ENCODE data around the gene TMEM126A. TPM values are rescaled to one million over a fixed set of nuclear protein-coding genes. Genes with fewer than 3 reads are reported as not detected.

Gene TMEM126A
- total and polyA plus RNA-seq, 2 of the 13 experiments (the other 11 are each of a cell fraction or from before 2014, with no cell fraction given): 59.5 to 66.9 TPM

DNA sequence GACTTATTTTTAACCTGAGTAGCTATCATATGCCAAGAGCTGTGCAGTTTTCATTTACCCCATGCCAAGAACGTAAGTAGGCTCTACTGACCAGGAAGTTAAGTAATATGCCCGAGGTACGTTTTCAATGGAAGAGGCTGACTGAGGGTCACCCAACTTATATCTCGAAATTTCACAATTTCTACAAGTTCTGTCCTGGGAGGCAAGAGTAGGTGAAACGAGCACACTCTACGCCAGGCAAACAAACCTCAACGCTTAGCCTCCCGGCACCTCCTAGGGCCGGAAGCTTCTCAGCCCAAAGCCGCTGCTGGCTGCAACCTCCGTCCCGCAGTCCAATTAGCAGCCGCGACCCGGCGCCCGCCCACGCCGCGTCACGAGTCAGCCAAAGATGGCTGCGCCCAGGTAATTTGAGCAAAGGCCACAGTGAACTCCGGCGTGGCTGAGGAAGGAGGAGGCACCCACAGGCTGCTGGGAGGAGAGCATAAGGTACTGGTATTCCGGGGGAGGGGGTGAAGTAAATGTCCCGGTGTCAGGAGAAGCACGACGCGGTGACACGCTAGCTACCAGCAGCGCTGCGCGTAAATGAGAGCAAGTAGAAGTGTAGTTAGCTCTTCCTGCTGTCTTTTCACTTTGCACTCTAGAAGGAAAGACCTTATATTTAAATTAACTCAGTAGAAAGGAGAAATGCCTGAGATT, at the start of gene TMEM126A (continued):
- TF ChIP-seq MYPOP (CRISPR knock-in tag; IDR thresholded peaks at IDR 0.05) (peak; percentile 60; the same call in 1 of the 2 replicates), ARID2 (CRISPR knock-in tag; IDR thresholded peaks at IDR 0.05; ENCODE audit: borderline replicate concordance) (peak; percentile 59; the same call in 1 of the 2 replicates), ZNF431 (CRISPR knock-in tag; IDR thresholded peaks at IDR 0.05; ENCODE audit: borderline replicate concordance, low read depth) (no peak), ZFP1 (CRISPR knock-in tag; IDR thresholded peaks at IDR 0.05) (no peak), ZNF556 (CRISPR knock-in tag; IDR thresholded peaks at IDR 0.05; ENCODE audit: borderline replicate concordance) (peak; percentile 37; the same call in 1 of the 2 replicates), ZNF652 (CRISPR knock-in tag; IDR thresholded peaks at IDR 0.05; ENCODE audit: borderline replicate concordance, low read depth) (no peak), SALL2 (CRISPR knock-in tag; IDR thresholded peaks at IDR 0.05) (peak; percentile 50; the same call in 1 of the 2 replicates), MXI1 (IDR thresholded peaks at IDR 0.05; ENCODE audit: borderline replicate concordance, low read depth, low read length) (peak; percentile 75; the same call in 1 of the 3 replicates), ZNF496 (CRISPR knock-in tag; IDR thresholded peaks at IDR 0.05; ENCODE audit: insufficient replicate concordance) (no peak), ZZZ3 (CRISPR knock-in tag; IDR thresholded peaks at IDR 0.05; ENCODE audit: borderline replicate concordance) (no peak; the same call in 1 of the 2 replicates), SIX1 (CRISPR knock-in tag; IDR thresholded peaks at IDR 0.05; ENCODE audit: borderline replicate concordance) (no peak), ZNF451 (CRISPR knock-in tag; IDR thresholded peaks at IDR 0.05) (peak; percentile 34; the same call in 1 of the 2 replicates), POGZ (CRISPR knock-in tag; IDR thresholded peaks at IDR 0.05) (peak; percentile 90), HDAC2 (CRISPR knock-in tag; IDR thresholded peaks at IDR 0.05) (peak; percentile 74), ZNF75D (CRISPR knock-in tag; IDR thresholded peaks at IDR 0.05; ENCODE audit: borderline replicate concordance) (no peak), ISL2 (CRISPR knock-in tag; IDR thresholded peaks at IDR 0.05) (0 out of 2 replicates have a peak, but pooled peaks have one; percentile 14), ZNF17 (CRISPR knock-in tag; IDR thresholded peaks at IDR 0.05) (no peak), MAX (IDR thresholded peaks at IDR 0.05) (peak; percentile 73), CEBPG (CRISPR knock-in tag; IDR thresholded peaks at IDR 0.05) (peak; percentile 36), NR2F2 (IDR thresholded peaks at IDR 0.05; ENCODE audit: borderline replicate concordance, low read depth) (no peak), ZFYVE20 (CRISPR knock-in tag; IDR thresholded peaks at IDR 0.05; ENCODE audit: borderline replicate concordance, low read depth) (no peak), LBX2 (CRISPR knock-in tag; IDR thresholded peaks at IDR 0.05; ENCODE audit: borderline replicate concordance) (no peak)
- TF ChIP-seq, protein P1, sequence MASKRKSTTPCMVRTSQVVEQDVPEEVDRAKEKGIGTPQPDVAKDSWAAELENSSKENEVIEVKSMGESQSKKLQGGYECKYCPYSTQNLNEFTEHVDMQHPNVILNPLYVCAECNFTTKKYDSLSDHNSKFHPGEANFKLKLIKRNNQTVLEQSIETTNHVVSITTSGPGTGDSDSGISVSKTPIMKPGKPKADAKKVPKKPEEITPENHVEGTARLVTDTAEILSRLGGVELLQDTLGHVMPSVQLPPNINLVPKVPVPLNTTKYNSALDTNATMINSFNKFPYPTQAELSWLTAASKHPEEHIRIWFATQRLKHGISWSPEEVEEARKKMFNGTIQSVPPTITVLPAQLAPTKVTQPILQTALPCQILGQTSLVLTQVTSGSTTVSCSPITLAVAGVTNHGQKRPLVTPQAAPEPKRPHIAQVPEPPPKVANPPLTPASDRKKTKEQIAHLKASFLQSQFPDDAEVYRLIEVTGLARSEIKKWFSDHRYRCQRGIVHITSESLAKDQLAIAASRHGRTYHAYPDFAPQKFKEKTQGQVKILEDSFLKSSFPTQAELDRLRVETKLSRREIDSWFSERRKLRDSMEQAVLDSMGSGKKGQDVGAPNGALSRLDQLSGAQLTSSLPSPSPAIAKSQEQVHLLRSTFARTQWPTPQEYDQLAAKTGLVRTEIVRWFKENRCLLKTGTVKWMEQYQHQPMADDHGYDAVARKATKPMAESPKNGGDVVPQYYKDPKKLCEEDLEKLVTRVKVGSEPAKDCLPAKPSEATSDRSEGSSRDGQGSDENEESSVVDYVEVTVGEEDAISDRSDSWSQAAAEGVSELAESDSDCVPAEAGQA (IDR thresholded peaks at IDR 0.05; ENCODE audit: low read depth): peak; percentile 85
- TF ChIP-seq, protein P1 (CRISPR knock-in tag; IDR thresholded peaks at IDR 0.05; ENCODE audit: borderline replicate concordance): no peak

Measured in HepG2 (cell line).